ENCODE measurements around the gene TMEM61. TPM values are rescaled to one million over a fixed set of nuclear protein-coding genes. Genes with fewer than 3 reads are reported as not detected.

Gene TMEM61
- total RNA-seq, 2 donors from 2014 or later, result not detected

DNA sequence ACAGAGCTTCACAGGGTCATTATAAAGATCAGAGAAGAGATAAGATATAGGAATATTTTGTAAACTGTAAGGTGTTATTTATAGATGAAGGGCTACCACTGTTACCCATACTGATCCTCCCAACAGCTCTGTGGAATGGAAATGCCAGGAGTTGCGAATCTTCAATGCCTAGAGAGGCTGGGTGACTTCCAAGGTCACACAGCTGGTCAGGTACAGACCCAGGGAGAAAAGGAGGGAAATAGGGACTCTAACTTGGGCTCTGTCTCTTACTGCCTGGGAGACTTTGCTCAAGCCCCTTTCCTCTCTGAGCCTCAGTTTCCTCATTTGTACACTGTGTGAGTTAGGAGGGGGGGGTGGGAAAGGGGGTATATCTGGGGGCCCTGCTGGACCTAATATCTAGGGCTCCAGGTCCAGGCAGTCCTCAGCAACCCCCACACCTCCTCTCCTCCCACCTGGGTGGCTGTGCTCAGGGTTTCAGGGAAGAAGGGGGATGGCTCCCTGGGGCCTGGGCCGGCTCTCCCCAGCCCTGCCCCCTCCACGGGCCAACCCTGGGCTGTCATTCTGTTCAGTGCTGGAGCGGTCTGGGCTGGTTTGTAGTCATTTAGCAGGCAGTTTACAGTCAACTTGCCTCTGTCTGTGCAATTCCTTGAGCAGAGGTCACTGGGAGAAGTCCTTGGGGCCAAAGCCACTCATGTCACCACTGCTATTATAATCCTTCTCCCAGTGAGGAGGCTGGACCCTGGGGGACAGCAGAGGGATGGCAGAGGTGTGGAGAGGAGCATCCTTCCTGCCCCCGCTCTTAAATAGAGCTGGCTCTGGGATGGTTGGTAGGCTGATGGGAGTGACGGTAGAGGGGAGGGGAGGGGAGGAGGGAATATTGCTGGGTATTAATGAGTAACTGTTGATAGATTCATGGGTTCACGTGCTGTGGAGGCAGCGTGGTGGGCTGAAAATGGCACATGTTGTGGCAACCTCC is 20.0 kb downstream of the TMEM61 start:
- TF ChIP-seq, protein P1, sequence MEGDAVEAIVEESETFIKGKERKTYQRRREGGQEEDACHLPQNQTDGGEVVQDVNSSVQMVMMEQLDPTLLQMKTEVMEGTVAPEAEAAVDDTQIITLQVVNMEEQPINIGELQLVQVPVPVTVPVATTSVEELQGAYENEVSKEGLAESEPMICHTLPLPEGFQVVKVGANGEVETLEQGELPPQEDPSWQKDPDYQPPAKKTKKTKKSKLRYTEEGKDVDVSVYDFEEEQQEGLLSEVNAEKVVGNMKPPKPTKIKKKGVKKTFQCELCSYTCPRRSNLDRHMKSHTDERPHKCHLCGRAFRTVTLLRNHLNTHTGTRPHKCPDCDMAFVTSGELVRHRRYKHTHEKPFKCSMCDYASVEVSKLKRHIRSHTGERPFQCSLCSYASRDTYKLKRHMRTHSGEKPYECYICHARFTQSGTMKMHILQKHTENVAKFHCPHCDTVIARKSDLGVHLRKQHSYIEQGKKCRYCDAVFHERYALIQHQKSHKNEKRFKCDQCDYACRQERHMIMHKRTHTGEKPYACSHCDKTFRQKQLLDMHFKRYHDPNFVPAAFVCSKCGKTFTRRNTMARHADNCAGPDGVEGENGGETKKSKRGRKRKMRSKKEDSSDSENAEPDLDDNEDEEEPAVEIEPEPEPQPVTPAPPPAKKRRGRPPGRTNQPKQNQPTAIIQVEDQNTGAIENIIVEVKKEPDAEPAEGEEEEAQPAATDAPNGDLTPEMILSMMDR (IDR thresholded peaks at IDR 0.05), result no peak
- H3K36me3 ChIP-seq, result no peaks in the 10 kb centered on the region
- no peak for DNase-seq (ENCODE audit: low spot score)
- no peak overlapping the region for H3K27ac ChIP-seq
- no peaks in the 10 kb centered on the region for H3K9me3 ChIP-seq
- no peak overlapping the region for H3K4me3 ChIP-seq
- H3K27me3 ChIP-seq, result peaks cover 4 to 6% of the 10 kb centered on the region in 2 donors
- H3K4me1 ChIP-seq, result peaks cover 0 to 7% of the 10 kb centered on the region in 2 donors

DNA sequence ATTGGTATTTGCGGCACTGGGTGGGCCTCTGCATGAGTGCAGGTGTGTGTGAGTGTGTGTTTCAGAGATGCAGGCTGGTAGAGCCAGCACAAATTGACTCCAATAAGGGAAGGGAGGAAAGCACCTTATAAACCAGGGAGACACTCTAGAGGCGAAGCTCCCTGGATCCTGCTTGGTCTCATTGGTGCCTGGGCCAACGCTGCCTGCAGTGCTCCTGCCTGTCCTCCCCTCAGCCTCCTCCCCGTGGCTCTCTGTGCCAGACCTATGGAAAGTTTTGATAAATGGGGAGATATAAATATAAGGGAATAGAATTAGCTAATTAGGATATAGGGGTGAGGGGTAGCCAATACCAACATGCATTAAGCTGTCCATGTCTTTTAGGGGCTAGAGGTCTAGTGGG is 20.9 kb downstream of the TMEM61 start:
- H3K36me3 ChIP-seq, result no peaks in the 10 kb centered on the region
- H3K4me3 ChIP-seq, result no peak overlapping the region
- no peak for DNase-seq (ENCODE audit: low spot score)
- TF ChIP-seq, protein P1 (IDR thresholded peaks at IDR 0.05), result no peak
- H3K9me3 ChIP-seq, result no peaks in the 10 kb centered on the region
- H3K27me3 ChIP-seq, result peaks cover 4 to 6% of the 10 kb centered on the region in 2 donors
- no peak overlapping the region for H3K27ac ChIP-seq
- peaks cover 0 to 7% of the 10 kb centered on the region in 2 donors for H3K4me1 ChIP-seq

DNA sequence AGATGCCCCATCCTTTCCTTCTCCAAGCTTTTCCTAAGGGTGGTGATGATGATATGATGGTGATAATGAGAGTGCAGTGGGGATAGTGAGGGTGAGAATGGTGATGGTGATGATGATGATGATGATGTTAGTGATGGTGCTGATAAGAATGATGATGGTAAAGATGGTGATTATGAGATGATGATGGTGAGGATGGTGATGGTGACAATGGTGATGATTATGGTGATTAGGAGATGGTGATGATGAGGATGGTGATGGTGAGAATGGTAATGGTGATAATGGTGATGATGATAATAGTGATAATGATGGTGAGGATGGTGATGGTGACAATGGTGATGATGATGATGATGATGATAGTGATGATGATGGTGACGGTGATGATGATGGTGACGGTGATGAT is 22.3 kb downstream of the TMEM61 start:
- DNase-seq (ENCODE audit: low spot score), result no peak
- Histone ChIP-seq H3K9me3 (no peaks in the 10 kb centered on the region), H3K36me3 (no peaks in the 10 kb centered on the region), H3K27ac (no peak overlapping the region), H3K27me3 (no peaks in the 10 kb centered on the region), H3K4me3 (no peak overlapping the region), H3K4me1 (no peaks in the 10 kb centered on the region)
- TF ChIP-seq, protein P1 (IDR thresholded peaks at IDR 0.05), result no peak

DNA sequence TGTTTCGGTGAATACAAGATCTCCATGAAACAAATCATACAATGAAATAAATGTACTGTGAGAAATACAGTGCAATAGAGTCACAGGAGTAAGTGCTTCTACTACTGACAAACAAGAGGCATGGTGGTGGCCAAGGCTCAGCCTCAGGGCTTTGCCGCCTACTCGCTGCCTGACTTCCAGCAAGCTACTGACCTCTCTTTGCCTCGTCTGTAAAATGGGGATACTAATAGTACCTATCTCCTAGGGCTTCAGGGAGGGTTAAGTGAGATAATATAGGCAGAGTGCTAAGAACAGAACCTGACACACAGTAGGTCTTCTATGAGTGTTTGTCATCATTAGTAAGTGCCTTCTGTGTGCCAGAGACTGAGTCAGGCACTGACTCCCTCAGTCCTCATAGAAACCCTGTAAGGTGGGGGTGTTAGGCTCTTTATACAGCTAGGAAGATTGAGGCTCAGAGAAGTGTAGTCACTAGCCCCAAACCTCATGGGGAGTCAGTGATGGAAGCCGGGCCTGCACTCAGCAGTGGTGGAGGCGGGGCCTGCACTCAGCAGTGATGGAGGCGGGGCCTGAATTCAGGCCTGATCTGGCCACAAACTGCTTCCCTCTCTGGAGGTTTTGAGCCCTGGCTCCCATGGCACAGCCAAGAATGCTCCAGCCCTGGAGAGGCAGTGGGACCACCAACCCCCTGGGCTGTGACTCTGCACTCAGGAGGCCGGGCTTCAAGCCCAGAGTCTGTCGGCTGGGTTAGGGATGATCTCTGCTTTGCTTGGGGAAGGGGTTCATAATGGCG is 25.1 kb downstream of the TMEM61 start:
- no peak for DNase-seq (ENCODE audit: low spot score)
- no peaks in the 10 kb centered on the region for H3K9me3 ChIP-seq
- H3K27ac ChIP-seq, result no peak overlapping the region
- H3K4me1 ChIP-seq, result no peaks in the 10 kb centered on the region
- no peaks in the 10 kb centered on the region for H3K27me3 ChIP-seq
- TF ChIP-seq, protein P1 (IDR thresholded peaks at IDR 0.05), result no peak
- H3K4me3 ChIP-seq, result no peak overlapping the region
- H3K36me3 ChIP-seq, result no peaks in the 10 kb centered on the region

DNA sequence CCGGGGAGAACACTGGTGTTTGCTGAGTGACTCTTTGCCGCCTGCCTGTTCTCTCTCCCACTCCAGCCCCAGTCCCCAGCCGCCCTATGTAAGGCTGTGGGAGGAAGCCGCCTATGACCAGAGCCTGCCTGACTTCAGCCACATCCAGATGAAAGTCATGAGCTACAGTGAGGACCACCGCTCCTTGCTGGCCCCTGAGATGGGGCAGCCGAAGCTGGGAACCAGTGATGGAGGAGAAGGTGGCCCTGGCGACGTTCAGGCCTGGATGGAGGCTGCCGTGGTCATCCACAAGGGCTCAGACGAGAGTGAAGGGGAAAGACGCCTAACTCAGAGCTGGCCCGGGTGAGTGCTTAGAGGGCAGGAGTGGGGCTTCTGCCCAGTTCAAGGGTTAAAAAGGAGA is 26.5 kb downstream of the TMEM61 start:
- no peak overlapping the region for H3K27ac ChIP-seq
- H3K27me3 ChIP-seq, result no peaks in the 10 kb centered on the region
- no peaks in the 10 kb centered on the region for H3K36me3 ChIP-seq
- no peaks in the 10 kb centered on the region for H3K4me1 ChIP-seq
- no peak overlapping the region for H3K4me3 ChIP-seq
- DNase-seq (ENCODE audit: low spot score), result no peak
- H3K9me3 ChIP-seq, result no peaks in the 10 kb centered on the region
- TF ChIP-seq, protein P1 (IDR thresholded peaks at IDR 0.05), result no peak
